SJSA1 (cell line): ENCODE measurements around the gene SAMHD1. TPM values are rescaled to one million over a fixed set of nuclear protein-coding genes. Genes with fewer than 3 reads are reported as not detected.
"Not testable (repeated sequence)": the region's sequence is repeated elsewhere in the genome, so short reads cannot be mapped to it uniquely, and the experiment has no call there.

Experiments used
- DNase-seq, 2 experiments: peaks; one replicate each; pipeline ENCODE4 v3.0.0-alpha.2; 2015 to 2020; ENCODE audit warnings: low spot score in 2 of 2, low read depth in 1 of 2
- H3K27ac ChIP-seq: fragments of 250-450 bp; sonication (Bioruptor Pico); 2 replicates; pipeline ENCODE4 v1.5.1; 2020; ENCODE audit warnings: mild to moderate bottlenecking, moderate library complexity
- H3K27me3 ChIP-seq: fragments of 250-450 bp; sonication (Bioruptor Pico); replicated peaks from 2 replicates; pipeline ENCODE4 v1.5.1; 2020; ENCODE audit warnings: mild to moderate bottlenecking, moderate library complexity
- H3K36me3 ChIP-seq: fragments of 250-450 bp; sonication (Bioruptor Pico); 2 replicates; pipeline ENCODE4 v1.5.1; 2020; ENCODE audit warnings: mild to moderate bottlenecking
- H3K4me1 ChIP-seq: fragments of 250-450 bp; sonication (Bioruptor Pico); replicated peaks from 2 replicates; pipeline ENCODE4 v1.6.1; 2021; ENCODE audit warnings: mild to moderate bottlenecking
- H3K4me3 ChIP-seq: fragments of 250-450 bp; sonication (Bioruptor Pico); 2 replicates; pipeline ENCODE4 v1.5.1; 2020; ENCODE audit warnings: mild to moderate bottlenecking
- H3K9me3 ChIP-seq: fragments of 250-450 bp; sonication (Bioruptor Pico); replicated peaks from 2 replicates; pipeline ENCODE4 v1.5.1; 2020; ENCODE audit warnings: mild to moderate bottlenecking
- total RNA-seq: library from RNA; depleted of rRNA; stranded (reverse); fragments of >200 nt; shearing (Covaris generic); gene quantifications from 2 replicates; pipeline ENCODE4 v1.2.3, GENCODE V29; 2014

SAMHD1 gene
- total RNA-seq, 1 experiment from 2014 or later = 13.8 TPM

- H3K36me3 ChIP-seq, H3K9me3 ChIP-seq, H3K27ac ChIP-seq, DNase-seq, H3K4me1 ChIP-seq, H3K27me3 ChIP-seq, H3K4me3 ChIP-seq: not testable (repeated sequence)
Measured at GRCh38 chr20:36936761-36937401, 14.6 kb downstream of the SAMHD1 start.

- H3K27ac ChIP-seq = no peak overlapping the region
- no peaks in the 10 kb centered on the region for H3K9me3 ChIP-seq
- no peak overlapping the region for H3K4me3 ChIP-seq
Measured at GRCh38 chr20:36936341-36936740, 15.2 kb downstream of the SAMHD1 start.

GRCh38 chr20:36933571-36933970, 17.9 kb downstream of the SAMHD1 start:
- H3K27me3 ChIP-seq, H3K27ac ChIP-seq, DNase-seq, H3K4me3 ChIP-seq, H3K36me3 ChIP-seq, H3K4me1 ChIP-seq, H3K9me3 ChIP-seq: not testable (repeated sequence)

More at GRCh38 chr20:36936341-36936740, 15.2 kb downstream of the SAMHD1 start:
- no peak for DNase-seq
- Histone ChIP-seq H3K4me1 (peaks cover 4% of the 10 kb centered on the region; the same call in 1 of the 2 replicates), H3K27me3 (no peaks in the 10 kb centered on the region), H3K36me3 (no peaks in the 10 kb centered on the region)

- Histone ChIP-seq H3K27me3 (no peaks in the 10 kb centered on the region), H3K36me3 (no peaks in the 10 kb centered on the region), H3K4me3 (no peak overlapping the region), H3K9me3 (no peaks in the 10 kb centered on the region), H3K4me1 (peaks cover 4% of the 10 kb centered on the region; the same call in 1 of the 2 replicates), H3K27ac (no peak overlapping the region)
- DNase-seq = peak in 1 of 2 experiments; percentile 3
Measured at GRCh38 chr20:36932476-36933426, 18.8 kb downstream of the SAMHD1 start.

DNA sequence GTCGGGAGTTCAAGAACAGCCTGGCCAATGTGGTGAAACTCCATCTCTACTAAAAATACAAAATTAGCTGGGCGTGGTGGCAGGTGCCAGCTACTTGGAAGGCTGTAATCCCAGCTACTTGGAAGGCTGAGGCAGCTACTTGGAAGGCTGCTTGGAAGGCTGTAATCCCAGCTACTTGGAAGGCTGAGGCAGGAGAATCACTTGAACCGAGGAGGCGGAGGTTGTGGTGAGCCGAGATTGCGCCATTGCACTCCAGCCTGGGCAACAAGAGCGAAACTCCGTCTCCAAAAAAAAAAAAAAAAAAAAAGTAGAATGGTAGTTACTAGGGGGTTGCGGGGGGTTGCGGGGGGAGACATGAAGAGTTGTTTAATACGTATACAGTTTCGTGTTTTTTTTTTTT, 19.4 kb downstream of the SAMHD1 start:
- not testable (repeated sequence) for H3K4me3 ChIP-seq, H3K27ac ChIP-seq

DNA sequence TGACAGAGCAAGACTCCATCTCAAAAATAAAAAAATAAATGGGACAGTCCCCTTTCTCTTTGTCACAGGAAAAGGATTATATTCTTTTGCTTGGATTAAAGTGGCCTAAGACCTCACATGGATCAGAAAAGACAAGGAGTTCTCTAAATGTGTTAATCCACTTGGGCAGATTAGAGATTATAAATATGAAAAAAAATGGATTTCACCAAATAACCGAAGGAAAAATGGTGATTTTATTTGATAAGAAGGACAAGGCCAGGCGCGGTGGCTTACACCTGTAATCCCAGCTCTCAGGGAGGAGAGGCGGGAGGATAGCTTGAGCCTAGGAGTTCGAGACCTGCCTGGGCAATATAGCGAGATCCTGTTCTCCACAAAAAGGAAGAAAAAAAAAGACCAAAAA, 21.8 kb downstream of the SAMHD1 start:
- no peak for DNase-seq
- Histone ChIP-seq H3K4me3 (no peak overlapping the region), H3K4me1 (peaks cover 4% of the 10 kb centered on the region; the same call in 1 of the 2 replicates), H3K27me3 (no peaks in the 10 kb centered on the region), H3K9me3 (no peaks in the 10 kb centered on the region; the same call in 1 of the 2 replicates), H3K36me3 (no peaks in the 10 kb centered on the region), H3K27ac (no peak overlapping the region)

More for the DNA sequence above, 19.4 kb downstream of the SAMHD1 start:
- H3K36me3 ChIP-seq, H3K27me3 ChIP-seq, H3K9me3 ChIP-seq, H3K4me1 ChIP-seq, DNase-seq: not testable (repeated sequence)

- no peaks in the 10 kb centered on the region for H3K27me3 ChIP-seq
- H3K4me1 ChIP-seq = peaks cover 4% of the 10 kb centered on the region; the same call in 1 of the 2 replicates
- H3K4me3 ChIP-seq = no peak overlapping the region
- H3K27ac ChIP-seq = no peak overlapping the region
- H3K9me3 ChIP-seq = no peaks in the 10 kb centered on the region; the same call in 1 of the 2 replicates
- DNase-seq = no peak
- no peaks in the 10 kb centered on the region for H3K36me3 ChIP-seq
Measured at GRCh38 chr20:36929290-36929689, 22.2 kb downstream of the SAMHD1 start.

DNA sequence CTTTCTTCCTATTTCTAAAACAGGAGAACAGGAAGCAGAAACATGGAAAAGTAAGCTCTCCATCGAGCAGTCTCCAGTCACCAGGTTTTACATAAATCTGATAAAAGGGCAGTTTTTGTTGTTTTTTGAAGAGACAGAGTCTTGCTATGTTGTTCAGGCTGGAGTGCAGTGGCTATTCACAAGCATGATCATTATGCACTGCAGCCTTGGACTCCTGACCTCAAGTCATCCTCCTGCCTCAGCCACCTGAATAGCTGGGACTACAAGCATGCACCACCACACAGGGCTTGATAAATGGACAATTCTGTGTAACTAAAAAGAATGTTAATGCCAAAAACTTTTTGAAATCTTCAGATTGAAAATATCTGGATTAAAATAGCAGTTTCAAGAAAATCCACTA, 23.8 kb downstream of the SAMHD1 start:
- Histone ChIP-seq H3K27ac (no peak overlapping the region), H3K9me3 (no peaks in the 10 kb centered on the region; the same call in 1 of the 2 replicates), H3K27me3 (no peaks in the 10 kb centered on the region), H3K4me1 (no peaks in the 10 kb centered on the region; the same call in 1 of the 2 replicates), H3K36me3 (no peaks in the 10 kb centered on the region), H3K4me3 (no peak overlapping the region)
- no peak for DNase-seq

DNA sequence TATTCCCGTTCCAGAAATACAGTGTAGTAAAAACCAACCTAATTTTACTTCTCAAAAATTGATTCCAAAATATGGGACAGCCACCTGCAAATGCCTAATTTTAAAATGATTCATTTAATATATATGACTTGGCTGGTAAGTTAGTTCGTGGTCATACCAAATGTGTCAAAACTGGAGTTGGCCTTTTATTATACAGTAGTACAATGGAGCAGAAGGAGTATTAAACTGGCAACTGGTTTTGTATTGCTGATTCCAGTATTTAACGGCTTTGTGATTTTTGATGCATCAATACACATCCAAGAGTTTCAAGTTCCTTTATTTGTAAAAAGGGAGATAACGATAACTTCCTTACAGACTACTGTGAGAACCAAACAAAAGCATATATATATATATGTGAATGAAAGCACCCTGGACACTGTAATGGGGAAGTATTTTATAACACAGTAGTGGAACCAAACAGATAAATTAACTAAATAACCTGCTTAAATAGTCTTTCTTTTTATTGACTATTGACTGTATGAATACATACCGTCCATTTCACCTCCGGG, 24.8 kb downstream of the SAMHD1 start:
- DNase-seq = no peak
- Histone ChIP-seq H3K4me3 (no peak overlapping the region), H3K27me3 (no peaks in the 10 kb centered on the region)

DNA sequence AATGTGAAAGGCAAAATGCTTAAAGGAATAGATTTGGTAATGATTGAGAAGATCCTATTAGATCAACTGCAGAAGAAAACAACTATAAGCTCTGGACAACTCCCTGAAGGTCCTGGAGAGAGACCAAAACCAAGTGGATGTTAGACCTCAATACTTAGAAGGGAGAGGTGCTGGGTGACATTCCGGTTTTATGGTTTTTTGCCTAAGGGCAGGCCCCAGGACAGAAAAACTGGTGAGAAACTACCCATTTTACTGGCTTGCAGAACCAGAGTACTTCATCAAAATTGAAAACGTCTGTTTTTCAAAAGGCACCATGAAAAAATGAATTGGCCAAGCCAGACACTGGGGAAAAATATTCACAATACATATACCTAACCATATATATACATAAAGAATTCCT, 26.3 kb downstream of the SAMHD1 start:
- no peak for DNase-seq

More for the DNA sequence above, 24.8 kb downstream of the SAMHD1 start:
- Histone ChIP-seq H3K9me3 (no peaks in the 10 kb centered on the region; the same call in 1 of the 2 replicates), H3K36me3 (no peaks in the 10 kb centered on the region), H3K27ac (no peak overlapping the region), H3K4me1 (no peaks in the 10 kb centered on the region)

GRCh38 chr20:36924167-36925045, 27.1 kb downstream of the SAMHD1 start:
- Histone ChIP-seq H3K4me3 (no peak overlapping the region), H3K4me1 (no peaks in the 10 kb centered on the region), H3K9me3 (no peaks in the 10 kb centered on the region; the same call in 1 of the 2 replicates), H3K27ac (no peak overlapping the region), H3K27me3 (no peaks in the 10 kb centered on the region), H3K36me3 (no peaks in the 10 kb centered on the region)
- DNase-seq = no peak

More for the DNA sequence above, 26.3 kb downstream of the SAMHD1 start:
- Histone ChIP-seq H3K27me3 (no peaks in the 10 kb centered on the region), H3K9me3 (no peaks in the 10 kb centered on the region; the same call in 1 of the 2 replicates), H3K4me3 (no peak overlapping the region), H3K4me1 (no peaks in the 10 kb centered on the region), H3K36me3 (no peaks in the 10 kb centered on the region), H3K27ac (no peak overlapping the region)

GRCh38 chr20:36920334-36920730, 31.2 kb downstream of the SAMHD1 start:
- H3K4me3 ChIP-seq = no peak overlapping the region
- no peaks in the 10 kb centered on the region for H3K4me1 ChIP-seq
- H3K9me3 ChIP-seq = no peaks in the 10 kb centered on the region
- no peak for DNase-seq
- H3K27ac ChIP-seq = no peak overlapping the region
- no peaks in the 10 kb centered on the region for H3K27me3 ChIP-seq
- H3K36me3 ChIP-seq = no peaks in the 10 kb centered on the region
